IMR-90 (cell line): ENCODE measurements around the gene SRMS. TPM values are rescaled to one million over a fixed set of nuclear protein-coding genes. Genes with fewer than 3 reads are reported as not detected.

ENCODE experiments used
- ATAC-seq: fragments of 200-7000 bp; cut with Tn5 transposase; 2 replicates; pipeline ENCODE4 v1.9.1; 2020; ENCODE audit warnings: low read depth, mild to moderate bottlenecking, moderate library complexity
- BruUV-seq: library from RNA; stranded (reverse); fragments of 400-500 nt; replicated peaks from 2 replicates; lab custom pipeline; 2021; lab: Mats Ljungman, UMichigan
- CTCF ChIA-PET: fragments of 300-600 bp; formaldehyde crosslinking; extraction: SDS; loops from one replicate; lab custom pipeline; 2021; ENCODE audit warnings: antibody characterized with exemption; lab: Yijun Ruan, JAX
- POLR2A ChIA-PET: fragments of 300-600 bp; sonication (Branson Sonifier 250); formaldehyde crosslinking; loops from one replicate; lab custom pipeline; 2022; ENCODE audit warnings: antibody characterized with exemption; ENCODE audit not compliant: unreplicated experiment; lab: Charles Lee
- DNase-seq: peaks from one replicate; pipeline ENCODE4 v3.0.0; 2013
- H2AFZ ChIP-seq: replicated peaks from 2 replicates; pipeline ENCODE3; 2013; ENCODE audit warnings: low read length, mild to moderate bottlenecking; ENCODE audit not compliant: poor library complexity
- H2AK5ac ChIP-seq: 2 replicates; pipeline ENCODE4 v1.6.1; 2013; ENCODE audit warnings: low read depth, low read length, inconsistent platforms
- H2AK9ac ChIP-seq: replicated peaks from 2 replicates; pipeline ENCODE3; 2013; ENCODE audit warnings: mild to moderate bottlenecking, low read depth, low read length, moderate library complexity; ENCODE audit not compliant: poor library complexity
- H2BK120ac ChIP-seq: 2 replicates; pipeline ENCODE4 v1.6.1; 2013; ENCODE audit warnings: low read depth, low read length, inconsistent platforms
- H2BK15ac ChIP-seq: 3 replicates; pipeline ENCODE4 v1.6.1; 2013; ENCODE audit warnings: low read depth, low read length, inconsistent platforms
- H2BK20ac ChIP-seq: 2 replicates; pipeline ENCODE4 v1.6.1; 2013; ENCODE audit warnings: low read depth, mild to moderate bottlenecking, inconsistent platforms, low read length, moderate library complexity
- H2BK5ac ChIP-seq: 2 replicates; pipeline ENCODE4 v1.6.1; 2013; ENCODE audit warnings: mild to moderate bottlenecking, low read depth, low read length, inconsistent platforms; ENCODE audit not compliant: poor library complexity, severe bottlenecking
- H3K14ac ChIP-seq: replicated peaks from 2 replicates; pipeline ENCODE4 v1.6.1; 2013; ENCODE audit warnings: low read depth, low read length, inconsistent platforms
- H3K18ac ChIP-seq: 2 replicates; pipeline ENCODE4 v1.6.1; 2013; ENCODE audit warnings: low read depth, low read length, control low read depth
- H3K23ac ChIP-seq: 2 replicates; pipeline ENCODE4 v1.6.1; 2013; ENCODE audit warnings: low read depth, low read length, inconsistent platforms
- H3K27ac ChIP-seq: 2 replicates; pipeline ENCODE4 v1.5.1; 2013; ENCODE audit warnings: mild to moderate bottlenecking, control low read depth, low read length; ENCODE audit not compliant: insufficient read depth
- H3K27me3 ChIP-seq: 2 replicates; pipeline ENCODE4 v1.6.1; 2013; ENCODE audit warnings: low read length; ENCODE audit not compliant: control insufficient read depth, insufficient read depth
- H3K36me3 ChIP-seq: 2 replicates; pipeline ENCODE4 v1.6.1; 2013; ENCODE audit warnings: low read length, mixed read lengths; ENCODE audit not compliant: control insufficient read depth, insufficient read depth
- H3K4ac ChIP-seq: 2 replicates; pipeline ENCODE4 v1.6.1; 2013; ENCODE audit warnings: low read depth, low read length, inconsistent platforms
- H3K4me1 ChIP-seq: 2 replicates; pipeline ENCODE4 v1.6.1; 2013; ENCODE audit warnings: low read length, mixed read lengths; ENCODE audit not compliant: control insufficient read depth, insufficient read depth
- H3K4me2 ChIP-seq: 2 replicates; pipeline ENCODE4 v1.6.1; 2013; ENCODE audit warnings: low read depth, mild to moderate bottlenecking, control low read depth, low read length, moderate library complexity
- H3K4me3 ChIP-seq: 2 replicates; pipeline ENCODE4 v1.5.1; 2013; ENCODE audit warnings: low read depth, mild to moderate bottlenecking, control low read depth, low read length, moderate library complexity; ENCODE audit not compliant: insufficient read depth
- H3K56ac ChIP-seq: 2 replicates; pipeline ENCODE4 v1.6.1; 2013; ENCODE audit warnings: low read length, inconsistent platforms; ENCODE audit not compliant: insufficient read depth; ENCODE audit errors: extremely low read depth
- H3K79me1 ChIP-seq, 2 experiments: 2 replicates each; pipeline ENCODE4 v1.6.1; 2013; ENCODE audit warnings: low read length in 2 of 2, inconsistent platforms in 1 of 2, low read depth in 1 of 2
- H3K9ac ChIP-seq: 2 replicates; pipeline ENCODE4 v1.6.1; 2013; ENCODE audit warnings: low read depth, low read length, control low read depth
- H3K9me1 ChIP-seq: 2 replicates; pipeline ENCODE4 v1.6.1; 2013; ENCODE audit warnings: low read length, inconsistent platforms; ENCODE audit not compliant: insufficient read depth
- H3K9me3 ChIP-seq: 2 replicates; pipeline ENCODE4 v1.6.1; 2013; ENCODE audit warnings: low read length; ENCODE audit not compliant: control insufficient read depth, insufficient read depth
- H4K20me1 ChIP-seq: 2 replicates; pipeline ENCODE4 v1.6.1; 2013; ENCODE audit warnings: low read length, inconsistent platforms; ENCODE audit not compliant: insufficient read depth
- H4K5ac ChIP-seq: 2 replicates; pipeline ENCODE4 v1.6.1; 2013; ENCODE audit warnings: mild to moderate bottlenecking, low read depth, low read length, control low read depth
- H4K8ac ChIP-seq, 2 experiments: 2 replicates each; pipeline ENCODE4 v1.6.1; 2013; ENCODE audit warnings: low read depth in 2 of 2, low read length in 2 of 2, control low read depth in 1 of 2, inconsistent platforms in 1 of 2
- H4K91ac ChIP-seq: 2 replicates; pipeline ENCODE4 v1.6.1; 2013; ENCODE audit warnings: low read depth, low read length, inconsistent platforms; ENCODE audit not compliant: insufficient read depth
- CTCF ChIP-seq: conservative IDR thresholded peaks from 2 replicates; pipeline ENCODE4 v1.5.1; 2012; ENCODE audit warnings: mild to moderate bottlenecking, low read depth, low read length, improper control_type of control experiment
- FOS ChIP-seq: fragments of 150-350 bp; IDR thresholded peaks from 2 replicates; pipeline ENCODE4 v1.6.1; 2016; ENCODE audit warnings: low read depth, low read length
- MXI1 ChIP-seq: IDR thresholded peaks from 2 replicates; pipeline ENCODE4 v1.6.1; 2012; ENCODE audit warnings: low read depth, mild to moderate bottlenecking, low read length, moderate library complexity, borderline replicate concordance
- NFE2L2 ChIP-seq: fragments of 150-350 bp; IDR thresholded peaks from 2 replicates; pipeline ENCODE4 v1.6.1; 2016; ENCODE audit warnings: low read depth, mild to moderate bottlenecking, low read length
- WGBS, 2 experiments: methylation state at CpG; one replicate each; pipeline versions ENCODE4 v1.1.5 to v1.1.7; 2013; ENCODE audit warnings: missing lambda C conversion rate in 2 of 2; ENCODE audit not compliant: insufficient read length in 1 of 2; ENCODE audit errors: extremely low coverage in 2 of 2; 5-methylcytosine and 5-hydroxymethylcytosine counted together
- dilution Hi-C: fragments of 300-500 bp; cut with HindIII; formaldehyde crosslinking; loops from one replicate; pipeline ENCODE4 v1.14.3; 2018; ENCODE audit warnings: low sequenced_read_pairs; ENCODE audit not compliant: unreplicated experiment
- in situ Hi-C: fragments of 300-500 bp; cut with MboI; formaldehyde crosslinking; loops from 3 replicates; pipeline ENCODE4 v1.14.3; 2019; ENCODE audit warnings: low sequenced_read_pairs, inconsistent platforms, mixed read lengths
- intact Hi-C: fragments of 100-400 bp; cut with micrococcal nuclease; formaldehyde crosslinking; loops from 2 replicates; pipeline ENCODE4 v1.10.0; 2022
- polyA plus RNA-seq, 3 experiments: library from polyadenylated mRNA; depleted of rRNA; stranded (reverse); fragments of >200 nt; gene quantifications; 2 replicates each; pipeline ENCODE4 v1.2.3, GENCODE V29; 2012; ENCODE audit warnings: low replicate concordance in 1 of 3
- total RNA-seq: library from RNA; depleted of rRNA; stranded (reverse); fragments of >200 nt; gene quantifications from 2 replicates; pipeline ENCODE4 v1.2.3, GENCODE V29; 2012

SRMS gene
- total and polyA plus RNA-seq, 2 of the 4 experiments (the other 2 are of a cell fraction): not detected

- POLR2A ChIA-PET: interaction anchor here (0.5 kb wide), 1 partner anchor 435 kb away, joined by 3 read pairs; no protein-coding TSS in a partner anchor
- peak overlapping the region; percentile 98 for H2AFZ ChIP-seq
Observed at GRCh38 chr20:63538204-63539091, 9.1 kb downstream of the SRMS start.

More at GRCh38 chr20:63538204-63539091, 9.1 kb downstream of the SRMS start:
- Histone ChIP-seq H3K56ac (no peak overlapping the region), H3K23ac (no peak overlapping the region), H2BK15ac (no peak overlapping the region), H4K5ac (no peak overlapping the region), H2BK120ac (no peak overlapping the region), H3K9me1 (no peaks in the 10 kb centered on the region), H2BK20ac (no peak overlapping the region), H4K91ac (no peak overlapping the region), H3K9ac (no peak overlapping the region), H3K27ac (no peak overlapping the region; the same call in 1 of the 2 replicates), H3K36me3 (no peaks in the 10 kb centered on the region), H4K20me1 (no peaks in the 10 kb centered on the region), H4K8ac (peak overlapping the region in 1 of 2 experiments; percentile 68; a peak in 2 of 4 replicates), H3K9me3 (no peaks in the 10 kb centered on the region), H3K79me1 (no peaks in the 10 kb centered on the region), H2AK9ac (peak overlapping the region; percentile 43), H2BK5ac (no peak overlapping the region), H3K4ac (no peak overlapping the region), H3K14ac (no peak overlapping the region), H2AK5ac (no peak overlapping the region), H3K4me1 (peaks cover 3% of the 10 kb centered on the region; the same call in 1 of the 2 replicates), H3K4me2 (peak overlapping the region; percentile 28; the same call in 1 of the 2 replicates), H3K4me3 (0 out of 2 replicates have a peak overlapping the region, but pooled peaks have one; percentile 12), H3K18ac (no peak overlapping the region), H3K27me3 (peaks cover 4% of the 10 kb centered on the region; the same call in 1 of the 2 replicates)
- in situ Hi-C loops (loop anchor here (10.0 kb wide), 2 partner anchors 326 to 436 kb away; partner anchors contain the start of genes ABHD16B, SAMD10 and TPD52L2), dilution Hi-C loops (no loop called here), intact Hi-C loops (loop anchor here (1.0 to 10.0 kb wide), 5 partner anchors 116 to 582 kb away; partner anchors contain the start of genes RTEL1, STMN3 and UCKL1)
- WGBS, 2 experiments: 98% methylated on average over 6 of the region's 27 CpGs; no CpG with 5 or more reads in 1 of the 2 experiments
- no TSS peak for BruUV-seq
- TF ChIP-seq NFE2L2 (no peak), MXI1 (no peak), FOS (no peak), CTCF (peak; percentile 21; the same call in 1 of the 2 replicates)
- ATAC-seq (peak; percentile 33), DNase-seq (peak; percentile 22)
- CTCF ChIA-PET: interaction anchor here (0.6 to 1.9 kb wide), 7 partner anchors 320 to 579 kb away, joined by 3 to 10 read pairs (median 3); partner anchors contain the start of gene TPD52L2
